H1 (cell line): ENCODE data around the gene ZBTB46. TPM values are rescaled to one million over a fixed set of nuclear protein-coding genes. Genes with fewer than 3 reads are reported as not detected.

Experiments
- CBX5 ChIP-seq: fragments of 300-800, 300-1000 bp; sonication (generic); IDR thresholded peaks from 2 replicates; pipeline ENCODE4 v1.7.1; 2016; ENCODE audit warnings: antibody characterized with exemption, low read length, low read depth
- GABPA ChIP-seq: IDR thresholded peaks from 2 replicates; pipeline ENCODE4 v1.6.1; 2011; ENCODE audit warnings: mild to moderate bottlenecking, low read length, moderate library complexity, borderline replicate concordance; ENCODE audit not compliant: insufficient read depth
- HDAC2 ChIP-seq, 2 experiments: fragments of 300-600 bp in 1 of 2; sonication (generic) in 1 of 2; IDR thresholded peaks; 2 replicates each; pipeline ENCODE4 v1.6.1; 2011 to 2012; ENCODE audit warnings: low read depth in 2 of 2, low read length in 2 of 2, mild to moderate bottlenecking in 2 of 2, moderate library complexity in 2 of 2, borderline replicate concordance in 1 of 2, inconsistent platforms in 1 of 2
- KDM1A ChIP-seq: fragments of 200-600, 300-600 bp; sonication (generic); IDR thresholded peaks from 2 replicates; pipeline ENCODE4 v1.7.1; 2016; ENCODE audit warnings: mild to moderate bottlenecking, low read length, borderline replicate concordance
- KDM4A ChIP-seq: IDR thresholded peaks from one replicate; pipeline ENCODE4 v1.7.1; 2012; ENCODE audit warnings: low read depth, mild to moderate bottlenecking, moderate library complexity, low read length, inconsistent platforms; ENCODE audit not compliant: severe bottlenecking
- KDM5A ChIP-seq: fragments of 200-600 bp; IDR thresholded peaks from 2 replicates; pipeline ENCODE4 v1.7.1; 2012; ENCODE audit warnings: mild to moderate bottlenecking, low read length, inconsistent platforms, mixed read lengths
- NANOG ChIP-seq: IDR thresholded peaks from 2 replicates; pipeline ENCODE4 v1.6.1; 2011; ENCODE audit warnings: low read length, low read depth, mild to moderate bottlenecking, inconsistent platforms; ENCODE audit not compliant: insufficient read depth, poor library complexity, severe bottlenecking
- NRF1 ChIP-seq: IDR thresholded peaks from 2 replicates; pipeline ENCODE4 v1.6.1; 2011; ENCODE audit warnings: mild to moderate bottlenecking, low read depth, low read length, improper control_type of control experiment
- POU5F1 ChIP-seq: IDR thresholded peaks from 2 replicates; pipeline ENCODE4 v1.6.1; 2011; ENCODE audit warnings: low read depth, mild to moderate bottlenecking, low read length, moderate library complexity
- polyA plus RNA-seq, 7 experiments: library from polyadenylated mRNA; depleted of rRNA in 3 of 7; stranded (reverse) in 5 of 7; unstranded in 2 of 7; fragments of >200 nt in 5 of 7; fragments of 200-250 nt in 2 of 7; gene quantifications; 1 replicate in 5 of 7; 2 replicates in 1 of 7; 4 replicates in 1 of 7; pipeline versions ENCODE4 v1.2.1 to v1.2.3, GENCODE V29; 2011 to 2013; ENCODE audit warnings: missing spikeins in 2 of 7, mixed read lengths in 2 of 7
- total RNA-seq: library from RNA; stranded (reverse); fragmentation: NEBNext Ultra II Directional; extraction: Animal tissue kit (Norgen Biotek cat#: 25700); gene quantifications from 2 replicates; pipeline ENCODE4 v1.2.1, GENCODE V29; 2021
- TF ChIP-seq, protein P1 (sequence below): fragments of 300-600 bp; sonication (generic); IDR thresholded peaks from 2 replicates; pipeline ENCODE4 v1.7.1; 2012; ENCODE audit warnings: low read length, moderate library complexity, mild to moderate bottlenecking, inconsistent platforms; ENCODE audit not compliant: insufficient replicate concordance

Gene ZBTB46
- total and polyA plus RNA-seq, 2 of the 8 experiments (the other 6 are each of a cell fraction or from before 2014, with no cell fraction given), result 6.4 to 22.4 TPM

- TF ChIP-seq KDM1A, result no peak
- TF ChIP-seq POU5F1, result no peak
- TF ChIP-seq HDAC2 (IDR thresholded peaks at IDR 0.05; ENCODE audit: borderline replicate concordance in 1 of 2, low read depth in 2 of 2, low read length in 2 of 2), result no peak
- no peak for TF ChIP-seq KDM5A
- no peak for TF ChIP-seq NANOG
- no peak for TF ChIP-seq NRF1
- TF ChIP-seq GABPA, result no peak
- TF ChIP-seq, protein P1, sequence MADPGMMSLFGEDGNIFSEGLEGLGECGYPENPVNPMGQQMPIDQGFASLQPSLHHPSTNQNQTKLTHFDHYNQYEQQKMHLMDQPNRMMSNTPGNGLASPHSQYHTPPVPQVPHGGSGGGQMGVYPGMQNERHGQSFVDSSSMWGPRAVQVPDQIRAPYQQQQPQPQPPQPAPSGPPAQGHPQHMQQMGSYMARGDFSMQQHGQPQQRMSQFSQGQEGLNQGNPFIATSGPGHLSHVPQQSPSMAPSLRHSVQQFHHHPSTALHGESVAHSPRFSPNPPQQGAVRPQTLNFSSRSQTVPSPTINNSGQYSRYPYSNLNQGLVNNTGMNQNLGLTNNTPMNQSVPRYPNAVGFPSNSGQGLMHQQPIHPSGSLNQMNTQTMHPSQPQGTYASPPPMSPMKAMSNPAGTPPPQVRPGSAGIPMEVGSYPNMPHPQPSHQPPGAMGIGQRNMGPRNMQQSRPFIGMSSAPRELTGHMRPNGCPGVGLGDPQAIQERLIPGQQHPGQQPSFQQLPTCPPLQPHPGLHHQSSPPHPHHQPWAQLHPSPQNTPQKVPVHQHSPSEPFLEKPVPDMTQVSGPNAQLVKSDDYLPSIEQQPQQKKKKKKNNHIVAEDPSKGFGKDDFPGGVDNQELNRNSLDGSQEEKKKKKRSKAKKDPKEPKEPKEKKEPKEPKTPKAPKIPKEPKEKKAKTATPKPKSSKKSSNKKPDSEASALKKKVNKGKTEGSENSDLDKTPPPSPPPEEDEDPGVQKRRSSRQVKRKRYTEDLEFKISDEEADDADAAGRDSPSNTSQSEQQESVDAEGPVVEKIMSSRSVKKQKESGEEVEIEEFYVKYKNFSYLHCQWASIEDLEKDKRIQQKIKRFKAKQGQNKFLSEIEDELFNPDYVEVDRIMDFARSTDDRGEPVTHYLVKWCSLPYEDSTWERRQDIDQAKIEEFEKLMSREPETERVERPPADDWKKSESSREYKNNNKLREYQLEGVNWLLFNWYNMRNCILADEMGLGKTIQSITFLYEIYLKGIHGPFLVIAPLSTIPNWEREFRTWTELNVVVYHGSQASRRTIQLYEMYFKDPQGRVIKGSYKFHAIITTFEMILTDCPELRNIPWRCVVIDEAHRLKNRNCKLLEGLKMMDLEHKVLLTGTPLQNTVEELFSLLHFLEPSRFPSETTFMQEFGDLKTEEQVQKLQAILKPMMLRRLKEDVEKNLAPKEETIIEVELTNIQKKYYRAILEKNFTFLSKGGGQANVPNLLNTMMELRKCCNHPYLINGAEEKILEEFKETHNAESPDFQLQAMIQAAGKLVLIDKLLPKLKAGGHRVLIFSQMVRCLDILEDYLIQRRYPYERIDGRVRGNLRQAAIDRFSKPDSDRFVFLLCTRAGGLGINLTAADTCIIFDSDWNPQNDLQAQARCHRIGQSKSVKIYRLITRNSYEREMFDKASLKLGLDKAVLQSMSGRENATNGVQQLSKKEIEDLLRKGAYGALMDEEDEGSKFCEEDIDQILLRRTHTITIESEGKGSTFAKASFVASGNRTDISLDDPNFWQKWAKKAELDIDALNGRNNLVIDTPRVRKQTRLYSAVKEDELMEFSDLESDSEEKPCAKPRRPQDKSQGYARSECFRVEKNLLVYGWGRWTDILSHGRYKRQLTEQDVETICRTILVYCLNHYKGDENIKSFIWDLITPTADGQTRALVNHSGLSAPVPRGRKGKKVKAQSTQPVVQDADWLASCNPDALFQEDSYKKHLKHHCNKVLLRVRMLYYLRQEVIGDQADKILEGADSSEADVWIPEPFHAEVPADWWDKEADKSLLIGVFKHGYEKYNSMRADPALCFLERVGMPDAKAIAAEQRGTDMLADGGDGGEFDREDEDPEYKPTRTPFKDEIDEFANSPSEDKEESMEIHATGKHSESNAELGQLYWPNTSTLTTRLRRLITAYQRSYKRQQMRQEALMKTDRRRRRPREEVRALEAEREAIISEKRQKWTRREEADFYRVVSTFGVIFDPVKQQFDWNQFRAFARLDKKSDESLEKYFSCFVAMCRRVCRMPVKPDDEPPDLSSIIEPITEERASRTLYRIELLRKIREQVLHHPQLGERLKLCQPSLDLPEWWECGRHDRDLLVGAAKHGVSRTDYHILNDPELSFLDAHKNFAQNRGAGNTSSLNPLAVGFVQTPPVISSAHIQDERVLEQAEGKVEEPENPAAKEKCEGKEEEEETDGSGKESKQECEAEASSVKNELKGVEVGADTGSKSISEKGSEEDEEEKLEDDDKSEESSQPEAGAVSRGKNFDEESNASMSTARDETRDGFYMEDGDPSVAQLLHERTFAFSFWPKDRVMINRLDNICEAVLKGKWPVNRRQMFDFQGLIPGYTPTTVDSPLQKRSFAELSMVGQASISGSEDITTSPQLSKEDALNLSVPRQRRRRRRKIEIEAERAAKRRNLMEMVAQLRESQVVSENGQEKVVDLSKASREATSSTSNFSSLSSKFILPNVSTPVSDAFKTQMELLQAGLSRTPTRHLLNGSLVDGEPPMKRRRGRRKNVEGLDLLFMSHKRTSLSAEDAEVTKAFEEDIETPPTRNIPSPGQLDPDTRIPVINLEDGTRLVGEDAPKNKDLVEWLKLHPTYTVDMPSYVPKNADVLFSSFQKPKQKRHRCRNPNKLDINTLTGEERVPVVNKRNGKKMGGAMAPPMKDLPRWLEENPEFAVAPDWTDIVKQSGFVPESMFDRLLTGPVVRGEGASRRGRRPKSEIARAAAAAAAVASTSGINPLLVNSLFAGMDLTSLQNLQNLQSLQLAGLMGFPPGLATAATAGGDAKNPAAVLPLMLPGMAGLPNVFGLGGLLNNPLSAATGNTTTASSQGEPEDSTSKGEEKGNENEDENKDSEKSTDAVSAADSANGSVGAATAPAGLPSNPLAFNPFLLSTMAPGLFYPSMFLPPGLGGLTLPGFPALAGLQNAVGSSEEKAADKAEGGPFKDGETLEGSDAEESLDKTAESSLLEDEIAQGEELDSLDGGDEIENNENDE, result no peak
- no peak for TF ChIP-seq CBX5
- TF ChIP-seq KDM4A, result no peak
Measured at GRCh38 chr20:63830841-63831588, at the start of gene ZBTB46 (continued).
